ENCODE results near the gene TMEM201.

The TMEM201 gene

DNA sequence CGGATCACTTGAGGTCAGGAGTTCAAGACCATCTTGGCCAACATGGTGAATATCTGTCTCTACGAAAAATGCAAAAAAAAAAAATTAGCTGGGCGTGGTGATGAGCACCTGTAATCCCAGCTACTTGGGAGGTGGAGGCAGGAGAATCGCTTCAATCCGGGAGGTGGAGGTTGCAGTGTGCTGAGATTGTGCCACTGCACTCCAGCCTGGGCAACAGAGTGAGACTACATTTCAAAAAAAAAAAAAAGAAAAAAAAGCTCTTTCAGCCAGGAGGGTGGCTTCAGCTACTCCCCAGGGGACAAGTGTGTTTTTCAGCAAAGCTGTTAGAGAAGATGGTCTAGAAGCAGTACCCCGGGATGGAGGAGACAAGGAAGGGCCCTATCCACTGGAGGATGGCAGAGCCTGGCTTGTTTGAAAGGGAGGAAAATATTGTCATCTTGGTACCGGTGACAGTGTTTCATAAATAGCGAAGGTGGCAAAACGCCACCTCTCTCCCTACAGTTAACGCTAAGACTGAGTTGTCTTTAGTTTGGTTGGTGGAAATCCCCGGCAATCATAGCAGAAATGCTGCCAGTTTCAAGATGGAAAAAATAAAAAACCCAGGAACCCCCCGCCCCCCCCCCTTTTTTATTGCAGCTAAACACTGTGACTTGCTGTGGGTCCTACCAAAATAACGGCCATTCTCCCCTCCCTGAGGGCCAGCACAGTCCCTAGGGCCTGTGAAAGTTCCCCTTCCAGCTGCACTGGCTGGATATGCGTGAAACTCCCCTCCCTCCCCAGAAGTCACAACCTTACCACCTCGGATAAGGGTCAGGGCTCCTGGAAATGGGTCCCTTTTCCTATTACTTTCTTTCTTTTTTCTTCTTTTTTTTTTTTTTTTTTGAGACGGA is 66.4 kb downstream of the TMEM201 start:
- DNase-seq: peak; percentile 11

DNA sequence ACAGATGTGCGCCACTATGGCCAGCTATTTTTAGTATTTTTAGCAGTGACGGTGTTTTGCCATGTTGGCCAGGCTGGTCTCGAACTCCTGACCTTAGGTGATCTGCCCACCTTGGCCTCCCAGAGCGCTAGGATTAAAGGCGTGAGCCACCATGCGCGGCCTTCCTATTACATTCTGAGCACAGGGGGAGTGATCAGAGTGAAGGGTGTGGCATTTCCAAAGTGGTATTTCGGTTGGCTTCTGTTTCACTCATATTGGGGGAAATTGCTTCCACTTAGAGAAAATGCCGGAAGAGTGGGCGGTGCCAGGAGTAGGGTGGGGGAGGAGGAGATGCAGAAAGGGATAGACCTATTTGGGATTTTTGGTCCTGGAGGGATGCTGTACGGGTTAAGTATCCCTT is 67.1 kb downstream of the TMEM201 start:
- no peak for DNase-seq

DNA sequence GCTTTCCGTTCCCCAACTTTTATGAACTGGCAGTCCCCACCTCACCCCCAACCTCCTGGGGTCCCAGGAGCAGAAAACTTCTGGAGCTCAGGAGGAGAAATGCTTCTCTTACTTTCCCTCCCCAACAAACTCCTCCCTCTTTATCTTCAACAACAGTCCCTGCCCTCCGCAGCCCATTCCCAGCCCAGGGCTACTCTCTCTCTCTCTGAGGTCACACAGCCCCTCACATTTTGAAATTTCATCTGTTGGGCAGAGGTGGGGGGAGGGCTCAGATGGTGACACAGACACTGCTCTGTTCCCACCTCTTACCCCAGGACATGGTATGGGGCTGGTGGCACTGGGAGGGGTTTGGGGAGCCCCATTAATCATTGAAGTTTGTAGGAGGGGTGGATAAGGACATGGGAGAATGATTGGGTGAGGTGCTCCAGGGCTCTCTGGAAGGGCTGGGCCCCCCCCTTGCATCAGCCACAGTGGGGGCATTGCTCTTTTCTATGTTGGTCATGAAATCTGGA is 68.9 kb downstream of the TMEM201 start:
- DNase-seq: no peak

DNA sequence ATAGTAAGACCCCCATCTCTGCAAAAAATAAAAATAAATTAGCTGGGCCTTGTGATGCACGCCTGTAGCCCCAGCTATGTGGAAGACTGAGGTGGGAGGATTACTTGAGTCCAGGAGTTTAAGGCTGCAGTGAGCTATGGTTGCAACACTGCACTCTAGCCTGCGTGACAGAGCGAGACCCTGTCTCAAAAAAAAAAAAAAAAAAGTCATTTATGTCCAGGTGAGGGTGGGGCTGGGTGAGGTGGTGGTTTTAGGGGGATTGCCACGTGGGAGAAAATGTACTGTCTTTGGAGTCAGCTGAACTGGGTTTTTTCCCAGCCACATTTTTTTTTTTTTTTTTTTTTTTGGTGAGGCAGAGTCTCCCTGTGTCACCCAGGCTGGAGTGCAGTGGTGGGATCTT is 69.5 kb downstream of the TMEM201 start:
- no peak for DNase-seq

DNA sequence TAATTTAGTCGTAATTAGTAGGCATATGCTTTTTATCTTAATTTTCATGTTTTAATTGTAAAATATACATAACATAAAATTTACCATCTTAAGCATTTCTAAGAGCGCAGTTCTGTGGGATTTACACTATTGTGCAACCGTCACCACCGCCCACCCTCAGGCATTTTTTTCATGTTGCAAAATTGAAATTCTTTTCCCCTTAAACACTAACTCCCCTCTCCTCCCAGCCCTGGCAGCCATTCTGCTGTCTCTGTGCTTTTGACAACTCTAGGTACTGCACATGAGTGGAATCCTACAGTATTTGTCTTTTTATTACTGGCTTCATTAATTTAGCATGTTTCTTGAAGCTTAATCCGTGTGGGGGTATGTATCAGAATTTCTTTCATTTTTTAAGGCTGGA is 70.6 kb downstream of the TMEM201 start:
- no peak for DNase-seq

DNA sequence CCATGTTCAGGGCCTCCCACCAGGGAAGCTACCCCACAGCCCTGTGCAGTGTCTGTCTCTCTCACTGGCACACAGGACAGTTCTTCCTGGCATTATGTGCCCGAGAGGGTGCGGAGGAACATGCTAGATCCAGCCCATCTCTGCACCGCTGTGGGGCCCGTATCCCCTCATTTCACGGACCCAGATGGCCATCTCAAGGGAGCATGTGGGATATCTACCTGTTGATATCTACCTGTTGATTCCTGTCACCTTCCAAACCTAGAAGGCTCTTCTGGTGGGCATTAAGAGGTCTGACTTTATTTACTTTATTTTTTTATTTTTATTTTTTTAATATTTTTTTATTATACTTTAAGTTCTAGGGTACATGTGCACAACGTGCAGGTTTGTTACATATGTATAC is 74.5 kb downstream of the TMEM201 start:
- DNase-seq: no peak
